Stimulated activated CD4-positive, alpha-beta T cell treated with anti-CD3 and anti-CD28 coated beads, Interleukin-4, amount 100 ng/mL, for 48 hours (primary cell): ENCODE measurements around the gene CELSR3.

ENCODE experiments used
- DNase-seq, 2 donors: peaks; one replicate each; pipeline ENCODE4 v3.0.0-alpha.2; 2020; ENCODE audit warnings: low read depth in 2 of 2

Gene CELSR3

GRCh38 chr3:48660800-48661400 is 1.8 kb downstream of the CELSR3 start:
- no peak for DNase-seq

GRCh38 chr3:48656841-48657281 is 5.8 kb downstream of the CELSR3 start:
- DNase-seq: peak; percentile 11

- peak; percentile 82 to 84 for DNase-seq
Measured at GRCh38 chr3:48656061-48656840, 6.4 kb downstream of the CELSR3 start.

GRCh38 chr3:48655606-48656005 is 7.1 kb downstream of the CELSR3 start:
- peak; percentile 34 to 44 for DNase-seq

GRCh38 chr3:48655063-48655462 is 7.6 kb downstream of the CELSR3 start:
- DNase-seq: no peak

- no peak for DNase-seq
Measured at GRCh38 chr3:48652923-48653715, 9.6 kb downstream of the CELSR3 start.

- no peak for DNase-seq
Measured at GRCh38 chr3:48651771-48652170, 10.9 kb downstream of the CELSR3 start.

- no peak for DNase-seq
Measured at GRCh38 chr3:48650723-48651122, 12.0 kb downstream of the CELSR3 start.

- DNase-seq: no peak
Measured at GRCh38 chr3:48648188-48648850, 14.4 kb downstream of the CELSR3 start.

GRCh38 chr3:48647714-48648113 is 15.0 kb downstream of the CELSR3 start:
- DNase-seq: no peak

GRCh38 chr3:48644898-48645760 is 17.6 kb downstream of the CELSR3 start:
- no peak for DNase-seq

GRCh38 chr3:48642605-48643004 is 20.1 kb downstream of the CELSR3 start:
- DNase-seq: no peak

- no peak for DNase-seq
Measured at GRCh38 chr3:48641396-48641795, 21.3 kb downstream of the CELSR3 start.

- no peak for DNase-seq
Measured at GRCh38 chr3:48639944-48640606, 22.6 kb downstream of the CELSR3 start.

GRCh38 chr3:48637305-48637704 is 25.4 kb downstream of the CELSR3 start:
- DNase-seq: no peak

- no peak for DNase-seq
Measured at GRCh38 chr3:48636149-48636655, 26.5 kb downstream of the CELSR3 start.

- DNase-seq: peak; percentile 92 to 94
Measured at GRCh38 chr3:48635222-48636021, 27.3 kb downstream of the CELSR3 start, which contains the start of gene SLC26A6. Gene SLC26A6, minus strand, starts transcription at chr3:48635461. Its CDS starts 68 bp downstream, at chr3:48635393.

GRCh38 chr3:48634661-48635221 is 27.9 kb downstream of the CELSR3 start:
- peak; percentile 40 to 42 for DNase-seq

GRCh38 chr3:48633743-48634142 is 28.9 kb downstream of the CELSR3 start:
- no peak for DNase-seq
